ENCODE data around the gene CCDC85A.
"Not testable (repeated sequence)": the region's sequence is repeated elsewhere in the genome, so short reads cannot be mapped to it uniquely, and the experiment has no call there.

Gene CCDC85A

GRCh38 chr2:56183643-56184499, at the start of gene CCDC85A:
CCDC85A (plus strand) TSS chr2:56183990; CDS start chr2:56184625, 635 bp downstream.
- peak; percentile 39 for DNase-seq

- no peak for DNase-seq
Observed at GRCh38 chr2:56134861-56135260, 48.9 kb upstream of the CCDC85A start.

GRCh38 chr2:56142497-56143061, 41.2 kb upstream of the CCDC85A start:
- not testable (repeated sequence) for DNase-seq

- DNase-seq = no peak
Observed at GRCh38 chr2:56147907-56148306, 35.9 kb upstream of the CCDC85A start.

- no peak for DNase-seq
Observed at GRCh38 chr2:56148825-56149224, 35.0 kb upstream of the CCDC85A start.

GRCh38 chr2:56151841-56152240, 31.9 kb upstream of the CCDC85A start:
- no peak for DNase-seq

GRCh38 chr2:56155188-56155587, 28.6 kb upstream of the CCDC85A start:
- no peak for DNase-seq

- not testable (repeated sequence) for DNase-seq
Observed at GRCh38 chr2:56159875-56160274, 23.9 kb upstream of the CCDC85A start.

GRCh38 chr2:56167616-56168562, 15.9 kb upstream of the CCDC85A start:
- no peak for DNase-seq

GRCh38 chr2:56169521-56169920, 14.3 kb upstream of the CCDC85A start:
- no peak for DNase-seq

- no peak for DNase-seq
Observed at GRCh38 chr2:56170504-56170903, 13.3 kb upstream of the CCDC85A start.

- DNase-seq = no peak
Observed at GRCh38 chr2:56170988-56171387, 12.8 kb upstream of the CCDC85A start.

- DNase-seq = no peak
Observed at GRCh38 chr2:56175779-56176178, 8.0 kb upstream of the CCDC85A start.

GRCh38 chr2:56177420-56178220, 6.2 kb upstream of the CCDC85A start:
- DNase-seq = no peak

GRCh38 chr2:56179931-56180330, 3.9 kb upstream of the CCDC85A start:
- DNase-seq = no peak

GRCh38 chr2:56182420-56182819, 1.4 kb upstream of the CCDC85A start:
- DNase-seq = no peak

GRCh38 chr2:56184500-56185011, 766 bp downstream of the CCDC85A start:
- DNase-seq = no peak

- DNase-seq = no peak
Observed at GRCh38 chr2:56185101-56185581, 1.4 kb downstream of the CCDC85A start.

GRCh38 chr2:56185582-56186046, 1.8 kb downstream of the CCDC85A start:
- no peak for DNase-seq

GRCh38 chr2:56191617-56192016, 7.8 kb downstream of the CCDC85A start:
- no peak for DNase-seq

GRCh38 chr2:56192664-56193305, 9.0 kb downstream of the CCDC85A start:
- DNase-seq = no peak

Measured in NCI-H1417 treated with DMSO at 0.1 percent for 48 hours (cell line).